ENCODE results near the gene C11orf91. TPM values are rescaled to one million over a fixed set of nuclear protein-coding genes. Genes with fewer than 3 reads are reported as not detected.
"Not testable (repeated sequence)": the region's sequence is repeated elsewhere in the genome, so short reads cannot be mapped to it uniquely, and the experiment has no call there.

The C11orf91 gene
- polyA plus RNA-seq, 4 donors = 0.12 TPM; not detected in 3

- no peak for DNase-seq (ENCODE audit: low read depth in 4 of 4, low spot score in 3 of 4)
Measured at GRCh38 chr11:33698921-33699320, 1.7 kb downstream of the C11orf91 start.

GRCh38 chr11:33697997-33698396 is 2.6 kb downstream of the C11orf91 start:
- no peak for DNase-seq (ENCODE audit: low read depth in 4 of 4, low spot score in 3 of 4)

- no peak for DNase-seq (ENCODE audit: low read depth in 4 of 4, low spot score in 3 of 4)
Measured at GRCh38 chr11:33696931-33697638, 3.5 kb downstream of the C11orf91 start.

DNA sequence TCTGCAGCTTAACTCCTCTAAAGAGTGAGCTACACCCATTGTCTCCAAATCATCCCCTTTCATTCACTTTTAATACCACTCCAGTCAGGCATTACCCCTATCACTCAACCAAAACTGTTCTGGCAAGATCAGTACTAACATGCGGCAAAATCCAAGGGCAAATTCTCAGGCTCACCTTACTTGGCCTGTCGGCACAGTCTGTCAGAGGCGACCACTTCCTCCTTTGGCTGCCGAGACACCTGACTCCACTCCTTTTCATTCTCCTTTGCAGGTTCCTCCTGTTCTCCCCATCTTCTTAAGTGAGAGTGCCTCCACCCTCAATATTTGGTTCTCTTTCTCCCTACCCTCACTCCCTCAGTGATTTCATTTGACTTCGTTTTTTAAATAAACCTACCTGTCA is 4.2 kb downstream of the C11orf91 start:
- DNase-seq (ENCODE audit: low read depth in 4 of 4, low spot score in 3 of 4) = no peak

DNA sequence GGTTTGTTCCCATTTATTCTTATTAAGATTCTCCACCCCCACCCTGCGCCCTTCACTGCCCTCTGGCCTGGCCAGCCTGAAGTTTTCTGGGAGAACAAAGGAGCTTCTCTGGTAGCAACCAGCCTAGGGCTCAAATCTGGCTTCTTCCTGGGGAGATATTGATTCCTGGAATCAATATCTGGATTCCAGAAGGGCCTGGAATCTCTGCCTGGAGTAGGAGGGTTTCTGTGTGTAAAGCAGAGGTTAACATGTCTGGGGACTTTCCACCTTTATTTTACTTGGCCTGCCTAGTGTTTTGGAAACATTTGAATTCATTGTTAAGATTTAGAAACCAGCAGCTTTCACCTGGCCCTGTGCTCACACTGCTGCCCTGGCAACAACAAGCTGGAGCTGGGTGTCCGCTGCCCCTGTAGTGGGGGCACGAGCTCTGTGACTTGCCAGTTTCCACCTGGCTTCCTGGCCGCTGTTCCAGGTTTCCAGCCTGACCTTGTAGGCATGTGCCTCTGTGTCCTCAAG is 5.5 kb downstream of the C11orf91 start:
- DNase-seq (ENCODE audit: low read depth in 4 of 4, low spot score in 3 of 4) = no peak

GRCh38 chr11:33694346-33695050 is 6.1 kb downstream of the C11orf91 start:
- DNase-seq (ENCODE audit: low read depth in 4 of 4, low spot score in 3 of 4) = no peak

GRCh38 chr11:33692541-33692940 is 8.1 kb downstream of the C11orf91 start:
- DNase-seq (ENCODE audit: low read depth in 4 of 4, low spot score in 3 of 4) = no peak

- no peak for DNase-seq (ENCODE audit: low read depth in 4 of 4, low spot score in 3 of 4)
Measured at GRCh38 chr11:33692013-33692504, 8.6 kb downstream of the C11orf91 start.

DNA sequence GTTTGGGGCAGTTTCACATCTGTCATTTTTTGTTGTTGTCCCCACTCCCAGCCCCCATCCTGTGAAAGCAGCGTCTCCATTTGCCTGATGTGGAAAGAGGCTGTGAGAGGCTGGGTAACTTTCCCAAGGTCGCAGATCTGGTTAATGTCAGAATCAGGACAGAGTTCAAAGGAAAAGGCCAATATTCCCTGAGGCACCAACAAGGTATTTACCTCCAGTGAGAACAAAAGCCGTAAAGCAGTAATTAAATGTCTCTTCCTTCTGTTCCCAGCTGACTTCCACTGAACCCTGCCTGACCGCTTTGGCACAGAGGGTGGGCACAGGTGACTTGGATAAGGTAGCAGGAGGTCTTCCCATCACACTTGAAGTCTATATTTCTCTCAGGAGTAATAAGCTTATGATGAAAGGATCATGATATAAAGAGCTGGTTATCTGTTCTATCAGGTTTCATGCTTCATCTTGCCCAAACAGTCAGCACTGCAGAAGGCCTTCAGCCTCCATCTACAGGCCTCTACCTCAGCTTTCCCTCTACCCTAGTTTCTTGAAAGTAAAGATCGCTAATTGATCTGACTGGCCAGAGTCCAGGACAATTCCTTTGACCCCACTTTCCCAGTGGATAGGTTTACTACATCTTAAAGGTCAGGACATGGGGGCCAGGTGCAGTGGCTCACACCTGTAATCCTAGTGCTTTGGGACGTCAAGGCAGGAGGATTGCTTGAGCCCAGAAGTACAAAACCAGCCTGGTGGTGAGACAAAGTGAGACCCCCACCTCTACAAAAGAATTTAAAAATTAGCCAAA is 9.4 kb downstream of the C11orf91 start:
- DNase-seq (ENCODE audit: low read depth in 4 of 4, low spot score in 3 of 4) = no peak

DNA sequence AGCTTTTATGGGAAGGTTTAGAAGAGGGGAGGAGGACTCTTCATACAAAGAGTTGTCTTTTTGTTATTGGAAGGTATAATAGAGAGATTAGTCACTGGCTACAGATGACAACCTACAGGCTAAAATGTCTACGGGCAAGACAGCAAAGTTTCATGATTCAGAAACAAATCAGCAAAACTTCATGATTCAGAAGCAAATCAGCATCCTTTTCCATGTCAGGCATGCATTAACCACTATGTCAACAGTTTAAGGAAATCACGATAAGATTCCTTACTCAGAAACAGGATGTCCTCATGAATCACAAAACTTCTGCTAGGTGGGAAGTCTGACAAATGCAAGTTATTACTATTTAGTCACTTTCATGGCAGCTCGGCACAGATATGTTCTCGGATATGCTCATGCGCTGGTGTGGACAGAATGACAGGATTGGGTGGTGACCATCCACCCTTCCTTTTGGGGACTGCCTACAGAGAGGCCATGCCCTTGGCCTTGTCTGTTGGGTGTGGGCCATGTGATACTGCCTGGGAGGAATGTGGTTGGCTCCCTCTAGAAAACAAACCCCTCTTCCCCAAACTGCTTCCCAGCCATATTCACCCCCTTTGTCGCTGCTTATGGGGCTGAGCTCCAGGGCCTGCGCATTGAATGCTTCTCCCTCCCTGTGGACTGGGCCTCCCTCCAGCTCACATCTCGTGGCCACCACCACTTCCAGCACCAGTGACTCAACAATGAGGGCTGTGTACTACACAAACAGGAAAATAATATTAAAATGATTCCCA is 10.1 kb downstream of the C11orf91 start:
- DNase-seq (ENCODE audit: low read depth in 4 of 4, low spot score in 3 of 4) = no peak

DNA sequence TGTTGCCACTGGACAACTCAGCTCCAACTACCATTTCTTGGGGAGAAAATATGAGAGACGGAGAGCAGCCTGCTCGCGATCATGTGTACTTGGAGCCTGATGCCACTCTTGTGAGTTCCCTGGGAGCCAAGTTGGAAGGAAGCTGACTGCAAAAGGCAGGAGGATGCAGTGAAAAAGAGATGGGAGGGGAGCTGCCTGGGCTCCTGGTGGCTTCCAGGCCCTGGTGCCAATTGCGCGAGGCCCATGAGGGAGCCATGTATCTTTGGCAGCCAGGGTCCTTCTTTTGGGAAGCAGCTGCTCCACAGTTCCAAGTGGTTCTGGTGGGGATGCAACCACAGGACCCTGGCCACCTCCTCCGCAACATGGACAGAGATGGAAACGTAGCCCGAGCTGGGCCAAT is 11.1 kb downstream of the C11orf91 start:
- DNase-seq (ENCODE audit: low read depth in 4 of 4, low spot score in 3 of 4) = no peak

GRCh38 chr11:33689085-33689484 is 11.5 kb downstream of the C11orf91 start:
- DNase-seq (ENCODE audit: low read depth in 4 of 4, low spot score in 3 of 4) = no peak

DNA sequence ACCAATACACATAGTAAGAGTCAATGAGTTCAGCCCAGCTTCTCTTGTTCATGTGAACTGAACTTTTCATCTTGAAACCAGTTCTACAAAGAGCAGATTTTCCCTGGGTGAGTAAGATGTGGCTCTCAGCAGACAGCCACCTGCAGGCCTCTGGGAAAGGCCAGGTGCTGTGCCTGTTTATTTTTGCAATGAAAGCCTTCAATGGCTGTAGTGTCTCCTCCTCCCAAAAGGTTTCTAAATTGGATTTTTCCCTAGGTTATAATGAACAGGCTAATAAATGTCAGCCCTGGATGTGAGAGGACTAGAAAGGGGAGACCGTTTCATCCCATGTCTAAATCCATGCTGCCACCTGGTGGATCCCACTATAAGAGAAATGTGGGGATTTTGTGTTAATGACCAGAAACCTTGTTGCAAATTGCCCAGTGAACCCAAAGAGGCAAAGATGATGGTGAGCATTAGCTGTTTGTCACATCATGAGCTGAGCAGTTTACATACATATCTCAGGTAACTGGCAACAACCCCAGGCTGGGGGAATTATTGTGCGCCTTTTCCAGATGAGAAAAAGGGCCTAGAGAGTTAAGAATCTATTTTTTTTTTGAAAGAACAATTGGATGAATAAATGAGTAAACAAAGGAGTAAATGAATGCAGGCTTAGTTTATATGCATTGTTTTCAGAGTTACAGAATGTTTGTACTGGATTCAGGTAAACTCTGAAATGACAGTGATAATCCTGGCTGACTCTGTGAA is 12.7 kb downstream of the C11orf91 start:
- DNase-seq (ENCODE audit: low read depth in 4 of 4, low spot score in 3 of 4) = no peak

DNA sequence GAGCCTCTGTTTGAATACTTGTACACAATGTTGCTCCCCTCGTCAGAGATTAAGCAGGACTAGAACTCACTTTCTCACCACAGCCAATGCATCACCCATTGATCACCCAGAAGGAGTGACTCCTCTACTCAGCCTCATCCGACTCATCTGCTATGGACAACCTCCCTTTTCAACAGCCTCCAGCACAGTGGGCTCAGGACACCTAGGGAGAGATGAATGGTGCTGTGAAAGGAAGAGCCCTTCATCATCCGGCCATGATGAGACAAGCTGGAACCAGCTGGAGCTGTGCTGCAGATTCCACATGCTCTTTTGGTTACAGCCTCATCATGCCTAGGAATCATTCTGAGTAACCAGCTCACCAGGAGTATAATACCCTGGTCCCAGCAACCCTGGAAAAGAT is 15.5 kb downstream of the C11orf91 start:
- DNase-seq (ENCODE audit: low read depth in 4 of 4, low spot score in 3 of 4) = no peak

DNA sequence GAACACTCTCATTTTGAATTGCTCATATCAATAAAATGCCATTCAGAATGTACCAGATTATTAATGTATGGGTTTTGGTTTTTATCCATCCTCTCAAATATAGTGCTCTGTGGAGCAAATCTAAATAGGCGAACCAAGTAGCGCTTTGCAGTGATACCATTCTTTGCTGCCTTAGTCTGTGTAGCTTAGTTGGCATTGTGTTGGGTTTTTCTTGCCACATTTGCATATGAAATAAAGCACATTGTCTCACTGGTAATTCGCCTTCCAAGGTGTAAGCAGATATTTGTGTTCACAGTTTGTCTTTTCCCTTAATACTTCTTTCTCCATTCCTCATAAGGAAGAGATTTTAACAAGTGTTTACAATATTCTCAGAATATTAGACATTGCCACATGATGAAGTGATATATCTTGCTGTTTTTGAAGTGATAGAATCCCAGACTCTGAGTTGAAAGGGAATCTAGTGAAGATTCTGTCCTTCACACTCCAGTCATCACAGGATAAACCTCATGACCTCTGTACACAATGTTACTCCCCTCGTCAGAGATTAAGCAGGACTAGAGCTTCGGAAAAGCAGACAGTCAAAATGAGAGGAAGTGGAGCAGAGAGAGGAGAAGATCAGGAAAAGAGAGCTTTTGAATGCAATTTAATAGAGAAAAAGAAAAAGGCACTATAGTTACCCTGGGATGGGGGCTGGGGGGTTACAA is 16.5 kb downstream of the C11orf91 start:
- DNase-seq (ENCODE audit: low read depth in 4 of 4, low spot score in 3 of 4) = no peak

GRCh38 chr11:33682446-33682845 is 18.2 kb downstream of the C11orf91 start:
- no peak for DNase-seq (ENCODE audit: low read depth in 4 of 4, low spot score in 3 of 4)

DNA sequence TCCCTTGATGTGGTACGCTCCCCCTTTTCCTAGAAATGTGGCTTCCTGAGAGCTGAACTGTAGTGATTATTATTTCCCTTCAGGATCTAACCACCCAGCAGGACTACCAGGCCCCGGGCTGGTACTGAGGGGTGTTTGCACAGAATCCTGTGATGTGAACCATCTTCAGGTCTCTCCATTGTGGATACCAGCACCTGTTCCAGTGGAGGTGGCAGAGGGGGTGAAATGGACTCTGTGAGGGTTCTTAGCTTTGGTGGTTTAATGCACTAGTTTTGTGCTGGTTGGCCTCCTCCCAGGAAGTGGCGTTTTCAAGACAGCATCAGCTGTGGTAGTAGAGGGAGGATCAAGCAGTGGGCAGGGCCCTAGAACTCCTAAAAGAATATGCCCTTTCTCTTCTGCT is 18.6 kb downstream of the C11orf91 start:
- no peak for DNase-seq (ENCODE audit: low read depth in 4 of 4, low spot score in 3 of 4)

DNA sequence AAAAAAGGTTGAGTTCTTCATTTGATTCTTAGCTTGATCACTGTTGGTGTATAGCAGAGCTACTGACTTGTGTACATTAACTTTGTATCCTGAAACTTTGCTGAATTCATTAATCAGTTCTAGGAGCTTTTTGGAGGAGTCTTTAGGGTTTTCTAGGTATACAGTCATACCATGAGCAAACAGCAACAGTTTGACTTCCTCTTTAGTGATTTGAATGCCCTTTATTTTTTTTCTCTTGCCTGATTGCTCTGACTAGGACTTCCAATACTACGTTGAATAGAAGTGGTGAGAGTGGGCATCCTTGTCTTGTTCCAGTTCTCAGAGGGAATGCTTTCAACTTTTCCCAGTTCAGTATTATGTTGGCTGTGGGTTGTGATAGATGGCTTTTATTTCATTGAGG is 22.0 kb downstream of the C11orf91 start:
- DNase-seq (ENCODE audit: low read depth in 4 of 4, low spot score in 3 of 4) = not testable (repeated sequence)
